Calu3 (cell line): Measurements from ENCODE around the gene MAEL. TPM values are rescaled to one million over a fixed set of nuclear protein-coding genes. Genes with fewer than 3 reads are reported as not detected.

ENCODE experiments used
- BruUV-seq: library from RNA; stranded (reverse); fragments of 400-500 nt; replicated peaks from 2 replicates; lab custom pipeline; 2021; lab: Mats Ljungman, UMichigan
- CTCF ChIA-PET: fragments of 300-600 bp; sonication (Branson Sonifier 250); formaldehyde crosslinking; loops from one replicate; lab custom pipeline; 2022; ENCODE audit warnings: antibody characterized with exemption; lab: Charles Lee
- DNase-seq: peaks from one replicate; pipeline ENCODE4 v3.0.0; 2022
- H3K27ac Mint-ChIP-seq: one replicate; pipeline ENCODE4 v1.8.0; 2022; ENCODE audit warnings: mixed read lengths; ENCODE audit not compliant: unreplicated experiment
- H3K27me3 Mint-ChIP-seq: one replicate; pipeline ENCODE4 v1.8.0; 2022; ENCODE audit warnings: mixed read lengths; ENCODE audit not compliant: unreplicated experiment
- H3K36me3 Mint-ChIP-seq: one replicate; pipeline ENCODE4 v1.8.0; 2022; ENCODE audit warnings: mild to moderate bottlenecking, moderate library complexity, mixed read lengths; ENCODE audit not compliant: insufficient read depth, unreplicated experiment
- H3K4me1 Mint-ChIP-seq: one replicate; pipeline ENCODE4 v1.8.0; 2022; ENCODE audit warnings: mild to moderate bottlenecking, low read depth, mixed read lengths; ENCODE audit not compliant: unreplicated experiment
- H3K4me3 Mint-ChIP-seq: one replicate; pipeline ENCODE4 v1.8.0; 2022; ENCODE audit warnings: mild to moderate bottlenecking, low read depth, moderate library complexity, mixed read lengths; ENCODE audit not compliant: unreplicated experiment
- H3K9me3 Mint-ChIP-seq: one replicate; pipeline ENCODE4 v1.8.0; 2022; ENCODE audit warnings: low read depth, mixed read lengths; ENCODE audit not compliant: unreplicated experiment
- intact Hi-C: fragments of 100-400 bp; cut with micrococcal nuclease; formaldehyde crosslinking; loops from one replicate; pipeline ENCODE4 v1.10.0; 2022; ENCODE audit not compliant: unreplicated experiment
- total RNA-seq: library from RNA; stranded (reverse); gene quantifications from 2 replicates; pipeline ENCODE4 v1.2.3, GENCODE V29; 2022
- TF ChIP-seq, protein P1 (sequence below): fragments of 200-600 bp; IDR thresholded peaks from one replicate; pipeline ENCODE4 v1.8.0; 2022; ENCODE audit warnings: antibody characterized with exemption; ENCODE audit not compliant: unreplicated experiment

The MAEL gene
- total RNA-seq, 1 experiment from 2014 or later: not detected

DNA sequence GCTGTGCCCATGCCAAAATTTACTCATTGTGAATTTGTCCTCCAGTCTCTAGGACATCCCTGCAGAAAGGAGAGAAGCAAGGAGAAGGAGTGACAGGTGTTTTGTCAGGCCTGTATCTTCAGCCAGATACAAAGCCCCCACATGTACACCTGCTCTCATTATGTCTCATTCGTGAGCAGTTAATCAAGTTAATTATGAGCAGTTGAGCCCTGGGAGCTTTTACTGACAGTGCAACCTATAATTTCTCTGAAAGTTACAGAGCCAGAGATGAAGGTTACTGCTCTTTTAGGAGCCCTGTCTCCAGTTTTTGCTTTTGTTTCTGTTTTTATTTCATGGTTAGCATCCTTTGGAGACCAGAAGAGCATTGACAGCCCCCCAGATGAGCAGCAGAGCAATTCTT, 8.7 kb upstream of the MAEL start:
- intact Hi-C loops: no loop called here
- Mint-ChIP-seq H3K27ac (no peak overlapping the region), H3K4me3 (no peak overlapping the region), H3K9me3 (no peaks in the 10 kb centered on the region), H3K4me1 (no peaks in the 10 kb centered on the region), H3K36me3 (no peaks in the 10 kb centered on the region), H3K27me3 (peaks cover 32% of the 10 kb centered on the region)
- no peak for DNase-seq
- TF ChIP-seq, protein P1, sequence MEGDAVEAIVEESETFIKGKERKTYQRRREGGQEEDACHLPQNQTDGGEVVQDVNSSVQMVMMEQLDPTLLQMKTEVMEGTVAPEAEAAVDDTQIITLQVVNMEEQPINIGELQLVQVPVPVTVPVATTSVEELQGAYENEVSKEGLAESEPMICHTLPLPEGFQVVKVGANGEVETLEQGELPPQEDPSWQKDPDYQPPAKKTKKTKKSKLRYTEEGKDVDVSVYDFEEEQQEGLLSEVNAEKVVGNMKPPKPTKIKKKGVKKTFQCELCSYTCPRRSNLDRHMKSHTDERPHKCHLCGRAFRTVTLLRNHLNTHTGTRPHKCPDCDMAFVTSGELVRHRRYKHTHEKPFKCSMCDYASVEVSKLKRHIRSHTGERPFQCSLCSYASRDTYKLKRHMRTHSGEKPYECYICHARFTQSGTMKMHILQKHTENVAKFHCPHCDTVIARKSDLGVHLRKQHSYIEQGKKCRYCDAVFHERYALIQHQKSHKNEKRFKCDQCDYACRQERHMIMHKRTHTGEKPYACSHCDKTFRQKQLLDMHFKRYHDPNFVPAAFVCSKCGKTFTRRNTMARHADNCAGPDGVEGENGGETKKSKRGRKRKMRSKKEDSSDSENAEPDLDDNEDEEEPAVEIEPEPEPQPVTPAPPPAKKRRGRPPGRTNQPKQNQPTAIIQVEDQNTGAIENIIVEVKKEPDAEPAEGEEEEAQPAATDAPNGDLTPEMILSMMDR: no peak
- BruUV-seq: no TSS peak
- CTCF ChIA-PET: interaction anchor here (0.6 kb wide), 1 partner anchor 646 kb away, joined by 3 read pairs; no protein-coding TSS in a partner anchor

DNA sequence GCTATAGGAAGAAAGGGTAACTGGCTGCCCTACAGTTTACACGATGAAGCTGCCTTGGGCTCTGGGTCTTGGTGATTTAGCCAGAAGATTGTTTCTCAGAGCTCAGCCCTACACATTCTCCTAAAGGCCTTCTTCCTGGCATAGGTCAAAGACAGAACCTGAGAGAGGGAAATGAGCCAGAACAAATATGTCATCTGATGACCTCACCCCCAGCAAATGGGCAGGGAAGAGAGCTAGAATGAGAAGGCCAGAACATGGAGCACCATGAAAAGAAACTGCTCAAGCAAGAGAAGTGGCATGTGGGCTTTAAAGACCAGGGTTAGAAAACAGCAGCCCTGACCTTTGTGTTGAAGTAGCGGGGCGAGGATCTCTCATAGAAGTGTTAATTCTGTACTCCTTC, 8.3 kb upstream of the MAEL start:
- Mint-ChIP-seq H3K4me1 (no peaks in the 10 kb centered on the region), H3K27ac (no peak overlapping the region), H3K9me3 (peaks cover 1% of the 10 kb centered on the region), H3K27me3 (peaks cover 28% of the 10 kb centered on the region), H3K4me3 (no peak overlapping the region), H3K36me3 (no peaks in the 10 kb centered on the region)
- intact Hi-C loops: no loop called here
- DNase-seq: no peak
- CTCF ChIA-PET: interaction anchor here (0.6 to 1.0 kb wide), 2 partner anchors 70 to 646 kb away, joined by 3 read pairs; no protein-coding TSS in a partner anchor
- TF ChIP-seq, protein P1: no peak
- no TSS peak for BruUV-seq

DNA sequence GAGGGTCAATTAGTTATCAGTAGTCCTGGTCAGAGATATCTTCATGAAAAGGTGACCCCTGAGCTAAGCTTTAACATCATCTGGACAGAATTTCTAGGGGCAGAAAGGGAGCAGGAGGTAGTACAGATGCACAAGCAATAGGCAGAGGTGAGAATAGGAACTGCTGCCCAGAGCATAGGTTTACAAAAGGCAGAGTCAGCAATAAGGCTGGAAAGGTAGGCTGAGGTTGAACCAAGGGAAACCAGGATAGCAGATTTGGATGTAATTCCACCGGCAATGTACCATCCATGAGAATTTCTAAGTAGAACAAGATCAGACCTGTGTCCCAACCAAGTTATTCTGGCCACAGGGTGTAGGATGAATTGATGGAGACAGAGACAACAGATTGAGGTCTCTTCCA, 7.5 kb upstream of the MAEL start:
- CTCF ChIA-PET: interaction anchor here (1.0 kb wide), 1 partner anchor 71 kb away, joined by 3 read pairs; no protein-coding TSS in a partner anchor
- Mint-ChIP-seq H3K36me3 (no peaks in the 10 kb centered on the region), H3K9me3 (peaks cover 2% of the 10 kb centered on the region), H3K4me1 (no peaks in the 10 kb centered on the region), H3K27ac (no peak overlapping the region), H3K27me3 (peaks cover 20% of the 10 kb centered on the region), H3K4me3 (no peak overlapping the region)
- TF ChIP-seq, protein P1: no peak
- no TSS peak for BruUV-seq
- DNase-seq: no peak
- intact Hi-C loops: no loop called here

DNA sequence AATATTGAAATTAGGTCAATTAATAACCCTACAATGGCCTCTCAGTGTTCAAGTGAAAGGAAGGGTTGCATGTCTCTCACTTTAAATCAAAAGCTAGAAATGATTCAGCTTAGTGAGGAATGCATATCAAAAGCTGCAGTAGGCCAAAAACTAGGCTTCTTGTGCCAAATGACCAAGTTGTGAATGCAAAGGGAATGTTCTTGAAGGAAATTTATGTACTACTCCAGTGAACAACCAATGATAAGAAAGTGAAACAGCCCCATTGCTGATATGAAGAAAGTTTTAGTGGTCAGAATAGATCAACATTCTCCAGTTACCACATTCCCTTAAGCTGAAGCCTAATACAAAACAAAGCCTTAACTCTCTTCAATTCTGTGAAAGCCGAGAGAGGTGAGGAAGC, 10.0 kb downstream of the MAEL start:
- intact Hi-C loops: no loop called here
- Mint-ChIP-seq H3K4me1 (peaks cover 12% of the 10 kb centered on the region), H3K27me3 (no peaks in the 10 kb centered on the region), H3K4me3 (no peak overlapping the region), H3K27ac (no peak overlapping the region), H3K9me3 (no peaks in the 10 kb centered on the region), H3K36me3 (no peaks in the 10 kb centered on the region)
- TF ChIP-seq, protein P1: no peak
- no peak for DNase-seq
- no TSS peak for BruUV-seq
- CTCF ChIA-PET: no interaction called here
